H1 (cell line): ENCODE results near the gene DEFB125. TPM values are rescaled to one million over a fixed set of nuclear protein-coding genes. Genes with fewer than 3 reads are reported as not detected.
"Not testable (repeated sequence)": the region's sequence is repeated elsewhere in the genome, so short reads cannot be mapped to it uniquely, and the experiment has no call there.

Experiments used
- CTCF ChIA-PET: fragments of 300-600 bp; sonication (Branson Sonifier 250); formaldehyde crosslinking; loops from one replicate; lab custom pipeline; 2021; ENCODE audit not compliant: partially characterized antibody; lab: Charles Lee
- POLR2A ChIA-PET: fragments of 300-600 bp; sonication (Branson Sonifier 250); formaldehyde crosslinking; loops from one replicate; lab custom pipeline; 2021; ENCODE audit warnings: inconsistent platforms; ENCODE audit not compliant: partially characterized antibody; lab: Charles Lee
- DNase-seq, 2 experiments: peaks; one replicate each; pipeline versions ENCODE4 v3.0.0 to v3.0.0-alpha.2; 2010 to 2022; ENCODE audit warnings: low spot score in 2 of 2, low read depth in 1 of 2, mixed read lengths in 1 of 2
- FAIRE-seq: peaks from 2 replicates; lab custom pipeline; 2011; peaks lifted over from hg19 to GRCh38; lab: Jason Lieb, UNC
- H2AFZ ChIP-seq: 2 replicates; pipeline ENCODE4 v1.8.1; 2012; ENCODE audit warnings: low read length, inconsistent platforms
- H2AK5ac ChIP-seq: 2 replicates; pipeline ENCODE4 v1.6.1; 2013; ENCODE audit warnings: low read depth, low read length
- H2BK120ac ChIP-seq: replicated peaks from 2 replicates; pipeline ENCODE3; 2013; ENCODE audit warnings: low read depth, low read length, inconsistent platforms
- H2BK12ac ChIP-seq: 2 replicates; pipeline ENCODE4 v1.6.1; 2013; ENCODE audit warnings: low read depth, low read length
- H2BK15ac ChIP-seq: 2 replicates; pipeline ENCODE4 v1.6.1; 2013; ENCODE audit warnings: low read length
- H2BK20ac ChIP-seq: 2 replicates; pipeline ENCODE4 v1.6.1; 2013; ENCODE audit warnings: low read length
- H2BK5ac ChIP-seq: 2 replicates; pipeline ENCODE4 v1.6.1; 2013; ENCODE audit warnings: low read depth, low read length
- H3K14ac ChIP-seq: 2 replicates; pipeline ENCODE4 v1.6.1; 2013; ENCODE audit warnings: inconsistent platforms; ENCODE audit not compliant: insufficient read length
- H3K18ac ChIP-seq: 2 replicates; pipeline ENCODE4 v1.6.1; 2013; ENCODE audit warnings: low read length; ENCODE audit errors: extremely low read depth
- H3K23ac ChIP-seq: 2 replicates; pipeline ENCODE4 v1.6.1; 2013; ENCODE audit warnings: inconsistent platforms; ENCODE audit not compliant: insufficient read length
- H3K23me2 ChIP-seq: 2 replicates; pipeline ENCODE4 v1.6.1; 2013; ENCODE audit warnings: low read depth, low read length
- H3K27ac ChIP-seq: 2 replicates; pipeline ENCODE4 v1.6.1; 2011; ENCODE audit warnings: low read depth, low read length, inconsistent platforms
- H3K27me3 ChIP-seq, 4 experiments: replicated peaks in 1 of 4; 1 replicate in 1 of 4; 2 replicates in 3 of 4; pipeline versions ENCODE4 v1.6.1 to v1.8.1; 2011 to 2013; ENCODE audit warnings: low read length in 3 of 4, mild to moderate bottlenecking in 3 of 4, inconsistent platforms in 2 of 4, mixed read lengths in 2 of 4, moderate library complexity in 1 of 4; ENCODE audit not compliant: control insufficient read depth in 3 of 4, insufficient read depth in 3 of 4; ENCODE audit errors: extremely low read depth in 1 of 4
- H3K36me3 ChIP-seq, 4 experiments: 2 replicates each; pipeline versions ENCODE4 v1.6.1 to v1.8.1; 2011 to 2013; ENCODE audit warnings: mild to moderate bottlenecking in 4 of 4, low read length in 3 of 4, moderate library complexity in 2 of 4, control low read depth in 1 of 4, inconsistent platforms in 1 of 4; ENCODE audit not compliant: insufficient read depth in 4 of 4, control insufficient read depth in 2 of 4
- H3K4ac ChIP-seq: replicated peaks from 2 replicates; pipeline ENCODE3; 2013; ENCODE audit warnings: low read length, low read depth, mixed read lengths, inconsistent platforms; ENCODE audit not compliant: insufficient read length
- H3K4me1 ChIP-seq, 4 experiments: replicated peaks in 1 of 4; 1 replicate in 1 of 4; 2 replicates in 3 of 4; pipeline versions ENCODE4 v1.6.1 to v1.8.1; 2011 to 2013; ENCODE audit warnings: low read length in 3 of 4, inconsistent platforms in 2 of 4, mixed read lengths in 1 of 4; ENCODE audit not compliant: insufficient read depth in 4 of 4, control insufficient read depth in 3 of 4
- H3K4me2 ChIP-seq, 2 experiments: 2 replicates each; pipeline versions ENCODE4 v1.6.1 to v1.8.1; 2011 to 2013; ENCODE audit warnings: low read depth in 2 of 2, low read length in 2 of 2, control low read depth in 1 of 2, inconsistent platforms in 1 of 2, mild to moderate bottlenecking in 1 of 2; ENCODE audit not compliant: insufficient read depth in 1 of 2
- H3K4me3 ChIP-seq, 4 experiments: fragments of 200-600, 300-600 bp in 1 of 4; sonication (generic), shearing (Covaris generic), sonication (Bioruptor Twin) in 1 of 4; 2 replicates each; pipeline versions ENCODE4 v1.5.1 to v1.8.1; 2011 to 2016; ENCODE audit warnings: low read length in 4 of 4, low read depth in 3 of 4, control low read depth in 2 of 4, inconsistent platforms in 2 of 4, mild to moderate bottlenecking in 2 of 4, mixed read lengths in 1 of 4, moderate library complexity in 1 of 4; ENCODE audit not compliant: insufficient read depth in 2 of 4; ENCODE audit errors: extremely low read depth in 1 of 4
- H3K56ac ChIP-seq: replicated peaks from 2 replicates; pipeline ENCODE3; 2013; ENCODE audit warnings: low read depth, mild to moderate bottlenecking, mixed read lengths, low read length, inconsistent platforms; ENCODE audit not compliant: insufficient read length
- H3K79me1 ChIP-seq: 2 replicates; pipeline ENCODE4 v1.6.1; 2013; ENCODE audit warnings: low read depth, low read length, control low read depth
- H3K79me2 ChIP-seq, 2 experiments: 2 replicates each; pipeline versions ENCODE4 v1.6.1 to v1.8.1; 2012 to 2013; ENCODE audit warnings: low read length in 2 of 2, mild to moderate bottlenecking in 2 of 2, inconsistent platforms in 1 of 2; ENCODE audit not compliant: insufficient read depth in 2 of 2, control insufficient read depth in 1 of 2
- H3K9ac ChIP-seq, 4 experiments: replicated peaks in 1 of 4; 1 replicate in 1 of 4; 2 replicates in 3 of 4; pipeline versions ENCODE4 v1.6.1 to v1.8.1; 2011 to 2013; ENCODE audit warnings: low read depth in 3 of 4, low read length in 3 of 4, control low read depth in 2 of 4, mild to moderate bottlenecking in 2 of 4, moderate library complexity in 2 of 4, inconsistent platforms in 1 of 4; ENCODE audit errors: extremely low read depth in 1 of 4
- H3K9me3 ChIP-seq, 2 experiments: 2 replicates each; pipeline versions ENCODE4 v1.6.1 to v1.8.1; 2012 to 2013; ENCODE audit warnings: mild to moderate bottlenecking in 2 of 2, moderate library complexity in 2 of 2, control low read depth in 1 of 2, inconsistent platforms in 1 of 2, low read depth in 1 of 2, low read length in 1 of 2, mixed read lengths in 1 of 2; ENCODE audit not compliant: insufficient read depth in 2 of 2
- H4K20me1 ChIP-seq, 2 experiments: replicated peaks in 1 of 2; 2 replicates each; pipeline versions ENCODE3 to v1.8.1; 2011 to 2013; ENCODE audit warnings: inconsistent platforms in 2 of 2, low read length in 2 of 2, mild to moderate bottlenecking in 1 of 2; ENCODE audit not compliant: insufficient read depth in 2 of 2, control insufficient read depth in 1 of 2
- H4K5ac ChIP-seq: 2 replicates; pipeline ENCODE4 v1.6.1; 2013; ENCODE audit warnings: low read length, low read depth, mixed read lengths, inconsistent platforms; ENCODE audit not compliant: insufficient read length
- H4K8ac ChIP-seq: 2 replicates; pipeline ENCODE4 v1.8.0; 2013; ENCODE audit warnings: mild to moderate bottlenecking, moderate library complexity, low read length, inconsistent platforms; ENCODE audit not compliant: insufficient read depth; ENCODE audit errors: extremely low read depth
- H4K91ac ChIP-seq: replicated peaks from 2 replicates; pipeline ENCODE3; 2013; ENCODE audit warnings: low read length, mixed read lengths, inconsistent platforms; ENCODE audit not compliant: insufficient read length
- CTBP2 ChIP-seq: IDR thresholded peaks from 2 replicates; pipeline ENCODE4 v1.7.0; 2011; ENCODE audit warnings: borderline replicate concordance, mild to moderate bottlenecking, moderate library complexity, mixed read lengths, low read length; ENCODE audit not compliant: insufficient read depth, insufficient read length
- WGBS, 2 experiments: shearing (Covaris generic) in 1 of 2; methylation state at CpG; one replicate each; pipeline versions ENCODE4 v1.1.6 to v1.1.7; 2013 to 2015; ENCODE audit warnings: low lambda C conversion rate in 2 of 2, mixed read lengths in 2 of 2, inconsistent platforms in 1 of 2, low coverage in 1 of 2, missing lambda C conversion rate in 1 of 2; ENCODE audit not compliant: insufficient replicate concordance in 2 of 2, insufficient coverage in 1 of 2, insufficient read length in 1 of 2; ENCODE audit errors: extremely low coverage in 1 of 2, missing lambda C conversion rate in 1 of 2; 5-methylcytosine and 5-hydroxymethylcytosine counted together
- polyA plus RNA-seq, 7 experiments: library from polyadenylated mRNA; depleted of rRNA in 3 of 7; stranded (reverse) in 5 of 7; unstranded in 2 of 7; fragments of >200 nt in 5 of 7; fragments of 200-250 nt in 2 of 7; gene quantifications; 1 replicate in 5 of 7; 2 replicates in 1 of 7; 4 replicates in 1 of 7; pipeline versions ENCODE4 v1.2.1 to v1.2.3, GENCODE V29; 2011 to 2013; ENCODE audit warnings: missing spikeins in 2 of 7, mixed read lengths in 2 of 7
- total RNA-seq: library from RNA; stranded (reverse); fragmentation: NEBNext Ultra II Directional; extraction: Animal tissue kit (Norgen Biotek cat#: 25700); gene quantifications from 2 replicates; pipeline ENCODE4 v1.2.1, GENCODE V29; 2021

Gene DEFB125
- total and polyA plus RNA-seq, 2 of the 8 experiments (the other 6 are each of a cell fraction or from before 2014, with no cell fraction given), result not detected

- no peak for TF ChIP-seq CTBP2
Observed at GRCh38 chr20:117518-117917, 30.0 kb downstream of the DEFB125 start (continued).

GRCh38 chr20:129786-130323 lies 42.4 kb downstream of the DEFB125 start:
- H3K79me2 ChIP-seq, H3K56ac ChIP-seq, DNase-seq, H3K14ac ChIP-seq, H2BK12ac ChIP-seq, H4K91ac ChIP-seq, H3K27ac ChIP-seq, H2AK5ac ChIP-seq, H3K18ac ChIP-seq, H4K5ac ChIP-seq, H2BK120ac ChIP-seq, H4K20me1 ChIP-seq, H3K4me1 ChIP-seq, H3K4me3 ChIP-seq, H3K27me3 ChIP-seq, H2AFZ ChIP-seq, H3K79me1 ChIP-seq, H3K23me2 ChIP-seq, FAIRE-seq, H3K4me2 ChIP-seq, H3K4ac ChIP-seq, H3K23ac ChIP-seq, H3K9ac ChIP-seq, CTCF ChIA-PET, POLR2A ChIA-PET, H2BK15ac ChIP-seq, H2BK5ac ChIP-seq, H3K36me3 ChIP-seq, H2BK20ac ChIP-seq: not testable (repeated sequence)
- WGBS, 2 experiments, result 86% methylated on average over 23 of the region's 28 CpGs; no CpG with 5 or more reads in 1 of the 2 experiments
- peaks cover 9 to 14% of the 10 kb centered on the region in 2 experiments for H3K9me3 ChIP-seq
- peak overlapping the region; percentile 68; the same call in 1 of the 2 replicates for H4K8ac ChIP-seq
